Common myeloid progenitor, CD34-positive (primary cell): ENCODE results near the gene TSPAN10.
A peak's percentile ranks its signal among the peaks of the same experiment; 100 is the strongest.

Experiments used
- CTCF ChIA-PET: fragments of 350-600 bp; sonication (Branson Sonifier 250); formaldehyde crosslinking; loops from one replicate; lab custom pipeline; 2021; ENCODE audit warnings: antibody characterized with exemption; lab: Charles Lee
- POLR2A ChIA-PET: fragments of 350-600 bp; sonication (Branson Sonifier 250); formaldehyde crosslinking; loops from one replicate; lab custom pipeline; 2021; ENCODE audit warnings: antibody characterized with exemption; lab: Charles Lee
- DNase-seq, 3 donors: peaks; one replicate each; pipeline versions ENCODE4 v3.0.0 to v3.0.0-alpha.2; 2013
- H3K27ac ChIP-seq, 2 experiments: 1 replicate in 1 of 2; 2 replicates in 1 of 2; pipeline ENCODE4 v1.7.0; 2013; ENCODE audit warnings: inconsistent platforms in 2 of 2, low read length in 2 of 2, mild to moderate bottlenecking in 2 of 2, low read depth in 1 of 2, moderate library complexity in 1 of 2; ENCODE audit not compliant: severe bottlenecking in 2 of 2, insufficient read depth in 1 of 2, poor library complexity in 1 of 2
- H3K27me3 ChIP-seq, 5 experiments: replicated peaks in 2 of 5; 1 replicate in 3 of 5; 2 replicates in 2 of 5; pipeline versions ENCODE4 v1.6.1 to v1.7.0; 2013; ENCODE audit warnings: low read length in 4 of 5, mild to moderate bottlenecking in 2 of 5, moderate library complexity in 2 of 5, inconsistent platforms in 1 of 5; ENCODE audit not compliant: insufficient read depth in 5 of 5, control insufficient read depth in 4 of 5
- H3K36me3 ChIP-seq, 4 experiments: 1 replicate in 2 of 4; 2 replicates in 2 of 4; pipeline versions ENCODE4 v1.6.1 to v1.7.0; 2013; ENCODE audit warnings: low read length in 3 of 4, control low read depth in 1 of 4, mild to moderate bottlenecking in 1 of 4; ENCODE audit not compliant: control insufficient read depth in 4 of 4, insufficient read depth in 4 of 4
- H3K4me1 ChIP-seq, 4 experiments: 1 replicate in 3 of 4; 2 replicates in 1 of 4; pipeline versions ENCODE4 v1.6.1 to v1.7.1; 2013; ENCODE audit warnings: low read length in 3 of 4, mild to moderate bottlenecking in 3 of 4, control low read depth in 1 of 4, inconsistent platforms in 1 of 4, moderate library complexity in 1 of 4; ENCODE audit not compliant: control insufficient read depth in 4 of 4, insufficient read depth in 4 of 4; ENCODE audit errors: control extremely low read depth in 1 of 4
- H3K4me3 ChIP-seq, 7 experiments: 1 replicate in 4 of 7; 2 replicates in 3 of 7; pipeline versions ENCODE4 v1.5.1 to v1.7.0; 2013; ENCODE audit warnings: mild to moderate bottlenecking in 7 of 7, low read length in 6 of 7, moderate library complexity in 6 of 7, inconsistent platforms in 2 of 7, low read depth in 2 of 7, control low read depth in 1 of 7; ENCODE audit not compliant: insufficient read depth in 4 of 7, control insufficient read depth in 1 of 7; ENCODE audit errors: extremely low read depth in 1 of 7
- H3K9me3 ChIP-seq, 5 experiments: 1 replicate in 4 of 5; 2 replicates in 1 of 5; pipeline versions ENCODE4 v1.6.1 to v1.7.1; 2013; ENCODE audit warnings: low read length in 4 of 5, mild to moderate bottlenecking in 2 of 5, inconsistent platforms in 1 of 5, low read depth in 1 of 5, moderate library complexity in 1 of 5; ENCODE audit not compliant: control insufficient read depth in 4 of 5, insufficient read depth in 2 of 5; ENCODE audit errors: control extremely low read depth in 1 of 5
- WGBS: methylation state at CpG from one replicate; pipeline ENCODE4 v1.1.5; 2013; ENCODE audit not compliant: insufficient coverage; 5-methylcytosine and 5-hydroxymethylcytosine counted together

The TSPAN10 gene

DNA sequence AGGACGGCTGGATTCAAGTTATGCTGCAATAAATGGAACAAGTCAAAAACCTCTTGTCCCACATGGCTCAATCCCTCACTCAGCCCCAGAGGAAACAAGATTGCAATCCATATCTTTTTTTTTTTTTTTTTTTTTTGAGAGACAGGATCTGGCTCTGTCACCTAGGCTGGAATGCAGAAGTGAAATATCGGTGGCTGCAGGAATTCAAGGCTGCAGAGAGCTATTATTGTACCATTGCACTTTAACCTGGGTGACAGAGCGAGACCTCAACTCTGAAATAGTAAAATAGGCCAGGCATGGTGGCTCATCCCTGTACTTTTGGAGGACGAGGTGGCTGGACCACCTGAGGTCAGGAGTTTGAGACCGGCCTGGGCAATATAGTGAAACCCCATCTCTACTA is 22.0 kb downstream of the TSPAN10 start:
- 100% methylated on average over 4 of the region's 5 CpGs for WGBS
- peaks cover 0 to 19% (median 6%) of the 10 kb centered on the region in 4 experiments for H3K4me1 ChIP-seq
- DNase-seq = no peak
- H3K9me3 ChIP-seq = no peaks in the 10 kb centered on the region
- H3K27me3 ChIP-seq = no peaks in the 10 kb centered on the region
- no peak overlapping the region for H3K27ac ChIP-seq
- ChIA-PET POLR2A (interaction anchor here (0.9 kb wide), 1 partner anchor 389 kb away, joined by 3 read pairs; no protein-coding TSS in a partner anchor), CTCF (no interaction called here)
- peaks cover 0 to 1% (median under 1%) of the 10 kb centered on the region in 4 experiments for H3K36me3 ChIP-seq
- H3K4me3 ChIP-seq = no peak overlapping the region

DNA sequence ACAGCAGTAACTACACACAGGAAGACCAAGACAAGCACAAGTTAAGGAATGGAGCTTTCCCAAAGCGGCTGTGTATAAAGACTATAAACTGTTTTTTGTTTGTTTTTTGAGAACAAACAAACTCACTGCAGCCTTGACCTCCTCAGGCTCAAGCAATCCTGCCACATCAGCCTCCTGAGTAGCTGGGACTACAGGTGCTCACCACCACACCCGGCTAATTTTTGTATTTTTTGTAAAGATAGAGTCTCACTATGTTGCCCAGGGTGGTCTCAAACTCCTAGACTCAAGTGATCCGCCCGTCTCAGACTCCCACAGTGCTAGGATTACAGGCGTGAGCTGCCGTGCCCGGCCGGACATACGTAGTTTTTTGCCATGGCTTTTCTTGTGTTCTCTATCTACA is 23.4 kb downstream of the TSPAN10 start:
- POLR2A ChIA-PET = no interaction called here
- CTCF ChIA-PET = interaction anchor here (0.7 kb wide), 1 partner anchor 17 kb away, joined by 3 read pairs; no protein-coding TSS in a partner anchor

DNA sequence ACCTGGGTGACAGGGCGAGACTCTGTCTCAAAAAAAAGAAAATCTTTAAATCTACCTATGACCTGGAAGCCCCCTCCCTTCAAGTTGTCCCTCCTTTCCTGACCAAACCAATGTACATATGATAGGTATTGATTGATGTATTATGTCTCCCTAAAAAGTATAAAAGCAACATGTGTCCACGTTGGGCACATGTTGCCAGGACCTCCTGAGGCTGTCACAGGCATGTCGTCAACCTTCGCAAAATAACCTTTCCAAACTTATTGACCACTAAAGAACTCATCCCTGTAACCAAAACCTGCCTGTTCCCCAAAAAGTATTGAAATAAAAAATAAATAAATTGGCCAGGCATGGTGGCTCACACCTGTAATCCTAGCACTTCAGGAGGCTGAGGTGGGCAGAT is 25.0 kb downstream of the TSPAN10 start:
- no peak for DNase-seq
- no peaks in the 10 kb centered on the region for H3K27me3 ChIP-seq
- ChIA-PET POLR2A (no interaction called here), CTCF (no interaction called here)
- H3K4me1 ChIP-seq = peaks cover 4 to 18% (median 16%) of the 10 kb centered on the region in 4 experiments
- H3K36me3 ChIP-seq = peaks cover 0 to 13% (median 4%) of the 10 kb centered on the region in 4 experiments
- H3K27ac ChIP-seq = no peak overlapping the region
- H3K4me3 ChIP-seq = no peak overlapping the region
- no peaks in the 10 kb centered on the region for H3K9me3 ChIP-seq
- no CpG with 5 or more reads among the region's 4 CpGs for WGBS

More for the DNA sequence above, 23.4 kb downstream of the TSPAN10 start:
- Histone ChIP-seq H3K27ac (no peak overlapping the region), H3K36me3 (peaks cover 0 to 13% (median 4%) of the 10 kb centered on the region in 4 experiments), H3K9me3 (no peaks in the 10 kb centered on the region), H3K27me3 (no peaks in the 10 kb centered on the region), H3K4me3 (no peak overlapping the region), H3K4me1 (peaks cover 4 to 26% (median 13%) of the 10 kb centered on the region in 4 experiments)
- 97% methylated on average over 7 of the region's 9 CpGs for WGBS
- DNase-seq = no peak

DNA sequence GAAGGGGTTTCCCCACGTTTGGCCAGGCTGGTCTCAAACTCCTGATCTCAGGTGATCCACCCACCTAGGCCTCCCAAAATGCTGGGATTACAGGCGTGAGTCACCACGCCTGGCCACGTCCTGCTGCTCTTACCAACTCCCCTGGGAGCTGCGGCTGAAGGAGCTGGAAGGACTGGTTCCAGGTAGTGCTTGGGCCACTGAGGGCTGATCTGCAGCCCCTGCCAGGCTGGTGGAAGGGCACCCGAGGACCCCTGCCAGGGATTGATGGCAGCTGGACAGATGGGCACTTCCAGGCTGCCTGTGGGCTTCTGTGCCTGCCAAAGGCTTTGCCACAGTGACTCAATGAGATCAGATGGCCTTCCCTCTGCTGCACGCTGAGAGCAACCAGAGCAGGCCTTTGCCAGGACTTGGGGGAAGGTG is 27.1 kb downstream of the TSPAN10 start:
- peaks cover 4 to 30% (median 22%) of the 10 kb centered on the region in 4 experiments for H3K4me1 ChIP-seq
- H3K9me3 ChIP-seq = no peaks in the 10 kb centered on the region
- 96% methylated on average over 7 of the region's 7 CpGs for WGBS
- H3K27ac ChIP-seq = peak overlapping the region in 1 of 2 experiments; percentile 70
- no peak overlapping the region for H3K4me3 ChIP-seq
- CTCF ChIA-PET = interaction anchor here (1.8 kb wide), 1 partner anchor 12 kb away, joined by 5 read pairs; no protein-coding TSS in a partner anchor
- peaks cover 0 to 23% (median 8%) of the 10 kb centered on the region in 4 experiments for H3K36me3 ChIP-seq
- H3K27me3 ChIP-seq = no peaks in the 10 kb centered on the region
- POLR2A ChIA-PET = no interaction called here
- no peak for DNase-seq

DNA sequence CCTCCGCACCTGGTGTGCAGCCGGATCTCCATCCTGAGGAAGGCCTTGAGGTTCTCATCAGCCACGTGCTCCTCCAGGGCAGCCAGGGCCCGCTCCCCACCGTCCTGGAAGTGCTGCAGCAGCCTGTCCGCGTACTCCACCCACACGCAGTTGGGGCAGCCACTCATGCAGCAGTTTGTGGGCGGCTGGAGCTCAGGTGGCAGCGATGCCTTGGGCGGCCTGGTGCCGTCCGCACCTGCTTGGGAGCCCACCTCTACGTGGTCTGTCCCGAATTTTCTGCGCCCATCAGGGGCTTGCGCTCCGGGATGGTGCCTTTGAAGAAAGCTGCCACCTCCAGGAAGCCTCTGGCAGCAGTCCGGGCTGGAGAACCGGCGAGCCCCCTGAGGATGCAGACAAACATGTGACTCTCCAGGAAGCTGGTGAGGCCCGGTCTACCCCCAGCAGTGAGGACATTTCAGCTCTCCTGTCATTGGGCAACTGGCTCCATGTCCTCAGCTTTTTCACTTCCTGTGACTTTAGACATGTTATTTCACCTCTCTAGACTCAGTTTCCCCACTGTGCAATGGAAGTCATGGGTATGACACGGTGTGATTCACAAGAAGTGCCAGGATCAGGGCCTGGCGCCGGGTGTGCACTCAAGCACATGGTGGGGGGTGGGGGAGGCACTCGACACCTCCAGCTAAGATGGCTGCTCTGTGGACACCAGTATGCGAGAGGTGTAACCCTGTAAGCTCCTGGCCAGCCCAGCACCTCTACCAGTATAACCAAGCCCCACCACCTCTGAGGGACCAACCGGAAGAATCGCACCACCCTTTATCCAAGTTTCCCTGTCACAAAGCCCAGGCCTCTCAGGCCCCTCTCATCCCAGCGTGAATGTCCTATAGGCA is 28.5 kb downstream of the TSPAN10 start:
- peaks cover 3 to 35% (median 17%) of the 10 kb centered on the region in 4 experiments for H3K36me3 ChIP-seq
- H3K4me1 ChIP-seq = peaks cover 4 to 30% (median 22%) of the 10 kb centered on the region in 4 experiments
- peak; percentile 11 to 61 (median 48) for DNase-seq

DNA sequence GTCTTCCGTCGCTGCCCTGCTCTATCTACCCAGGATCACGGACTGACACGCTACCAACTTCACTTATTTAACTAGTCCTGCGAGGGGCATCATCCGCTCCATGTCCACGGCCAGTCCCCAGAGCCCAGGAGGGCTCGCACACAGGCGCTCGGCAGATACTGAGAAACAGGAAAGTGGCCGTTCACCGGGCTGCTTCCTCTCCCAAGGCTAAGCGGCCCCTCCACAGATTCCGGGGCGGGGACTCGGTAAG is 29.0 kb downstream of the TSPAN10 start:
- peaks cover 4 to 30% (median 22%) of the 10 kb centered on the region in 4 experiments for H3K4me1 ChIP-seq
- no peaks in the 10 kb centered on the region for H3K27me3 ChIP-seq
- peaks cover 3 to 38% (median 21%) of the 10 kb centered on the region in 4 experiments for H3K36me3 ChIP-seq
- peak; percentile 58 to 83 (median 74) for DNase-seq
- H3K27ac ChIP-seq = peak overlapping the region; percentile 66 to 91
- ChIA-PET POLR2A (interaction anchor here (0.5 to 2.1 kb wide), 4 partner anchors 9 to 29 kb away, joined by 3 to 7 read pairs (median 4); partner anchors contain the start of genes ARL16, HGS, NPLOC4 and TSPAN10), CTCF (interaction anchor here (0.8 to 1.5 kb wide), 2 partner anchors 12 to 18 kb away, joined by 3 read pairs; partner anchors contain the start of genes ARL16 and HGS)
- H3K4me3 ChIP-seq = peak overlapping the region; percentile 63 to 99 (median 86)
- no peaks in the 10 kb centered on the region for H3K9me3 ChIP-seq
- WGBS = under 1% methylated on average over 16 of the region's 16 CpGs

More for the DNA sequence above, 28.5 kb downstream of the TSPAN10 start:
- Histone ChIP-seq H3K27ac (peak overlapping the region; percentile 66 to 91), H3K27me3 (no peaks in the 10 kb centered on the region), H3K9me3 (no peaks in the 10 kb centered on the region), H3K4me3 (peak overlapping the region; percentile 63 to 99 (median 86))
- ChIA-PET POLR2A (interaction anchor here (1.4 to 2.1 kb wide), 3 partner anchors 10 to 29 kb away, joined by 3 to 7 read pairs (median 4); partner anchors contain the start of genes ARL16, HGS, NPLOC4 and TSPAN10), CTCF (interaction anchor here (1.5 to 1.8 kb wide), 2 partner anchors 10 to 13 kb away, joined by 3 to 5 read pairs; no protein-coding TSS in a partner anchor)
- 63% methylated on average over 25 of the region's 30 CpGs for WGBS
